ENCODE measurements around the gene FPGT.
"Not testable (repeated sequence)": the region's sequence is repeated elsewhere in the genome, so short reads cannot be mapped to it uniquely, and the experiment has no call there.

DNA sequence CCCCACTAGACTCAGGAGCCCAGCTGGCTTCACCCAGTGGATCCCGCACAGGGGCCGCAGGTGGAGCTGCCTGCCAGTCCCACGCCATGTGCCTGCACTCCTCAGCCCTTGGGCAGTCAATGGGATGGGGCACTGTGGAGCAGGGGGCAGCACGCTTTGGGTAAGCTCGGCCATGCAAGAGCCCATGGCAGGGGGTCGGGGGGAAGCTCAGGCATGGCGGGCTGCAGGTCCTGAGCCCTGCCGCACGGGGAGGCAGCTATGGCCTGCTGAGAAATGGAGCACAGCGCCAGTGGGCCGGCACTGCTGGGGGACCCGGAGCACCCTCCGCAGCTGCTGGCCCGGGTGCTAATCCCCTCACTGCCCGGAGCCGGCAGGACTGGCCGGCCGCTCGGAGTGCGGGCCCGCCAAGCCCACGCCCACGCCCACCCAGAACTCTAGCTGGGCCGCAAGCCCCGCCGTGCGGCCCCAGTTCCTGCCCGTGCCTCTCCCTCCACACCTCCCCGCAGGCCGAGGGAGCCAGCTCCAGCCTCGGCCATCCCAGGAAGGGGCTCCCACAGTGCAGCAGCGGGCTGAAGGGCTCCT is 55.3 kb downstream of the FPGT start:
- TF ChIP-seq POLR2AphosphoS5 (IDR thresholded peaks at IDR 0.05) = not testable (repeated sequence)
- TF ChIP-seq, protein P1, sequence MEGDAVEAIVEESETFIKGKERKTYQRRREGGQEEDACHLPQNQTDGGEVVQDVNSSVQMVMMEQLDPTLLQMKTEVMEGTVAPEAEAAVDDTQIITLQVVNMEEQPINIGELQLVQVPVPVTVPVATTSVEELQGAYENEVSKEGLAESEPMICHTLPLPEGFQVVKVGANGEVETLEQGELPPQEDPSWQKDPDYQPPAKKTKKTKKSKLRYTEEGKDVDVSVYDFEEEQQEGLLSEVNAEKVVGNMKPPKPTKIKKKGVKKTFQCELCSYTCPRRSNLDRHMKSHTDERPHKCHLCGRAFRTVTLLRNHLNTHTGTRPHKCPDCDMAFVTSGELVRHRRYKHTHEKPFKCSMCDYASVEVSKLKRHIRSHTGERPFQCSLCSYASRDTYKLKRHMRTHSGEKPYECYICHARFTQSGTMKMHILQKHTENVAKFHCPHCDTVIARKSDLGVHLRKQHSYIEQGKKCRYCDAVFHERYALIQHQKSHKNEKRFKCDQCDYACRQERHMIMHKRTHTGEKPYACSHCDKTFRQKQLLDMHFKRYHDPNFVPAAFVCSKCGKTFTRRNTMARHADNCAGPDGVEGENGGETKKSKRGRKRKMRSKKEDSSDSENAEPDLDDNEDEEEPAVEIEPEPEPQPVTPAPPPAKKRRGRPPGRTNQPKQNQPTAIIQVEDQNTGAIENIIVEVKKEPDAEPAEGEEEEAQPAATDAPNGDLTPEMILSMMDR (IDR thresholded peaks at IDR 0.05) = not testable (repeated sequence)
